ENCODE data around the gene RAB43.

Gene RAB43

GRCh38 chr3:129128357-129129155 is 7.0 kb upstream of the RAB43 start:
- no peak for ATAC-seq
- no peak for TF ChIP-seq GLIS3 (CRISPR knock-in tag; IDR thresholded peaks at IDR 0.05)
- TF ChIP-seq ZFP3 (CRISPR knock-in tag; IDR thresholded peaks at IDR 0.05), result no peak
- no peak for TF ChIP-seq OSR1 (CRISPR knock-in tag; IDR thresholded peaks at IDR 0.05)

GRCh38 chr3:129126726-129127280 is 5.2 kb upstream of the RAB43 start:
- TF ChIP-seq PPARA (CRISPR knock-in tag; IDR thresholded peaks at IDR 0.05; ENCODE audit: borderline replicate concordance) (no peak), RARB (CRISPR knock-in tag; IDR thresholded peaks at IDR 0.05) (no peak), POU6F1 (CRISPR knock-in tag; IDR thresholded peaks at IDR 0.05; ENCODE audit: borderline replicate concordance, low read depth) (no peak), CSDC2 (CRISPR knock-in tag; IDR thresholded peaks at IDR 0.05) (no peak), ESRRG (CRISPR knock-in tag; IDR thresholded peaks at IDR 0.05) (no peak), SNAI2 (CRISPR knock-in tag; IDR thresholded peaks at IDR 0.05) (no peak), TSHZ2 (CRISPR knock-in tag; IDR thresholded peaks at IDR 0.05) (no peak), ZFP3 (CRISPR knock-in tag; IDR thresholded peaks at IDR 0.05) (no peak), OSR1 (CRISPR knock-in tag; IDR thresholded peaks at IDR 0.05) (no peak), ZNF565 (CRISPR knock-in tag; conservative IDR thresholded peaks at IDR 0.05; ENCODE audit: low read depth) (no peak), ISL1 (CRISPR knock-in tag; IDR thresholded peaks at IDR 0.05) (no peak), BACH2 (CRISPR knock-in tag; IDR thresholded peaks at IDR 0.05; ENCODE audit: borderline replicate concordance) (no peak), ZNF70 (CRISPR knock-in tag; IDR thresholded peaks at IDR 0.05) (no peak), TOX (CRISPR knock-in tag; IDR thresholded peaks at IDR 0.05; ENCODE audit: borderline replicate concordance) (no peak), ARNTL (CRISPR knock-in tag; IDR thresholded peaks at IDR 0.05; ENCODE audit: borderline replicate concordance, low read depth) (no peak), TCF4 (CRISPR knock-in tag; IDR thresholded peaks at IDR 0.05; ENCODE audit: borderline replicate concordance) (no peak)
- no peak for ATAC-seq

GRCh38 chr3:129123314-129124060 is 1.9 kb upstream of the RAB43 start:
- TF ChIP-seq POU6F1 (CRISPR knock-in tag; IDR thresholded peaks at IDR 0.05; ENCODE audit: borderline replicate concordance, low read depth) (no peak), ZNF70 (CRISPR knock-in tag; IDR thresholded peaks at IDR 0.05) (no peak)
- no peak for ATAC-seq

GRCh38 chr3:129122412-129123011 is 908 bp upstream of the RAB43 start:
- ATAC-seq, result peak; percentile 1
- no peak for TF ChIP-seq ISL1 (CRISPR knock-in tag; IDR thresholded peaks at IDR 0.05)
- no peak for TF ChIP-seq SNAI2 (CRISPR knock-in tag; IDR thresholded peaks at IDR 0.05)
- TF ChIP-seq POU6F1 (CRISPR knock-in tag; IDR thresholded peaks at IDR 0.05; ENCODE audit: borderline replicate concordance, low read depth), result no peak
- TF ChIP-seq ZNF70 (CRISPR knock-in tag; IDR thresholded peaks at IDR 0.05), result no peak
- no peak for TF ChIP-seq ZFP3 (CRISPR knock-in tag; IDR thresholded peaks at IDR 0.05)
- TF ChIP-seq ZNF8 (CRISPR knock-in tag; IDR thresholded peaks at IDR 0.05), result no peak
- no peak for TF ChIP-seq RARB (CRISPR knock-in tag; IDR thresholded peaks at IDR 0.05)
- no peak for TF ChIP-seq ZFP30 (CRISPR knock-in tag; IDR thresholded peaks at IDR 0.05)
- TF ChIP-seq ZNF565 (CRISPR knock-in tag; conservative IDR thresholded peaks at IDR 0.05; ENCODE audit: low read depth), result no peak

Measured in SK-N-SH treated with all-trans-retinoic acid at 6 μM for 48 hours (cell line).